HepG2 (cell line): ENCODE data around the gene POLRMT. TPM values are rescaled to one million over a fixed set of nuclear protein-coding genes. Genes with fewer than 3 reads are reported as not detected.

ENCODE experiments used
- ARHGAP35 ChIP-seq: sonication (generic); formaldehyde crosslinking; IDR thresholded peaks from 2 replicates; pipeline ENCODE4 v1.9.0; 2022; ENCODE audit warnings: mild to moderate bottlenecking, inconsistent platforms, moderate library complexity, missing genetic modification reagents, borderline replicate concordance
- BRD4 ChIP-seq: sonication (generic); formaldehyde crosslinking; IDR thresholded peaks from 2 replicates; pipeline ENCODE4 v1.4.0; 2020; ENCODE audit warnings: missing genetic modification reagents
- EHMT2 ChIP-seq: fragments of 200-600 bp; sonication (generic); IDR thresholded peaks from 2 replicates; pipeline ENCODE4 v1.7.0; 2017; ENCODE audit warnings: antibody characterized with exemption, low read depth, low read length, borderline replicate concordance
- HIVEP1 ChIP-seq: sonication (generic); formaldehyde crosslinking; IDR thresholded peaks from 2 replicates; pipeline ENCODE4 v1.4.0; 2020; ENCODE audit warnings: mild to moderate bottlenecking, missing genetic modification reagents
- HOXA9 ChIP-seq: sonication (generic); formaldehyde crosslinking; IDR thresholded peaks from 2 replicates; pipeline ENCODE4 v1.8.1; 2022; ENCODE audit warnings: missing genetic modification reagents, mild to moderate bottlenecking, moderate library complexity, borderline replicate concordance
- KAT8 ChIP-seq: IDR thresholded peaks from 2 replicates; pipeline ENCODE4 v1.6.1; 2016; ENCODE audit warnings: missing genetic modification reagents, missing compliant biosample characterization
- MLLT10 ChIP-seq: sonication (generic); formaldehyde crosslinking; IDR thresholded peaks from 2 replicates; pipeline ENCODE4 v1.4.0; 2020; ENCODE audit warnings: missing genetic modification reagents
- NFIB ChIP-seq: sonication (generic); formaldehyde crosslinking; IDR thresholded peaks from 2 replicates; pipeline ENCODE4 v1.9.0; 2021; ENCODE audit warnings: missing genetic modification reagents, mild to moderate bottlenecking, borderline replicate concordance
- NR2F2 ChIP-seq: IDR thresholded peaks from 2 replicates; pipeline ENCODE4 v1.6.1; 2012; ENCODE audit warnings: low read depth, inconsistent platforms, borderline replicate concordance
- NR3C1 ChIP-seq: sonication (generic); formaldehyde crosslinking; IDR thresholded peaks from 2 replicates; pipeline ENCODE4 v1.4.0; 2020; ENCODE audit warnings: missing genetic modification reagents
- SAP130 ChIP-seq: IDR thresholded peaks from 2 replicates; pipeline ENCODE4 v1.6.1; 2016; ENCODE audit warnings: low read depth
- SIN3A ChIP-seq: IDR thresholded peaks from 2 replicates; pipeline ENCODE4 v1.6.1; 2011; ENCODE audit warnings: low read depth, mild to moderate bottlenecking, control low read depth, low read length, borderline replicate concordance
- SUZ12 ChIP-seq: fragments of 150-350 bp; IDR thresholded peaks from 2 replicates; pipeline ENCODE4 v1.6.1; 2014; ENCODE audit warnings: low read depth, low read length
- TARDBP ChIP-seq: sonication (generic); formaldehyde crosslinking; IDR thresholded peaks from 2 replicates; pipeline ENCODE4 v1.8.0; 2022; ENCODE audit warnings: mild to moderate bottlenecking, missing genetic modification reagents
- ZBTB38 ChIP-seq: sonication (generic); formaldehyde crosslinking; IDR thresholded peaks from 2 replicates; pipeline ENCODE4 v1.5.1; 2020; ENCODE audit warnings: mild to moderate bottlenecking, missing genetic modification reagents
- ZEB1 ChIP-seq: IDR thresholded peaks from 2 replicates; pipeline ENCODE4 v1.6.1; 2012; ENCODE audit warnings: mild to moderate bottlenecking, low read depth, inconsistent platforms; ENCODE audit not compliant: insufficient replicate concordance
- ZNF260 ChIP-seq: sonication (generic); formaldehyde crosslinking; IDR thresholded peaks from 2 replicates; pipeline ENCODE4 v1.4.0; 2020; ENCODE audit warnings: missing genetic modification reagents, low read depth, mild to moderate bottlenecking, borderline replicate concordance
- ZNF326 ChIP-seq: sonication (generic); formaldehyde crosslinking; IDR thresholded peaks from 2 replicates; pipeline ENCODE4 v1.4.0; 2020; ENCODE audit warnings: missing genetic modification reagents, borderline replicate concordance
- ZNF546 ChIP-seq: sonication (generic); formaldehyde crosslinking; conservative IDR thresholded peaks from 2 replicates; pipeline ENCODE4 v1.8.1; 2023; ENCODE audit warnings: mild to moderate bottlenecking, missing genetic modification reagents
- ZNF550 ChIP-seq: sonication (generic); formaldehyde crosslinking; IDR thresholded peaks from 2 replicates; pipeline ENCODE4 v1.4.0; 2020; ENCODE audit warnings: mild to moderate bottlenecking, missing genetic modification reagents, borderline replicate concordance
- ZNF562 ChIP-seq: sonication (generic); formaldehyde crosslinking; IDR thresholded peaks from 2 replicates; pipeline ENCODE4 v1.8.0; 2022; ENCODE audit warnings: missing genetic modification reagents, borderline replicate concordance
- ZZZ3 ChIP-seq: sonication (generic); formaldehyde crosslinking; IDR thresholded peaks from 2 replicates; pipeline ENCODE4 v1.4.0; 2020; ENCODE audit warnings: missing genetic modification reagents, mild to moderate bottlenecking, borderline replicate concordance
- polyA plus RNA-seq, 8 experiments: library from polyadenylated mRNA; depleted of rRNA in 3 of 8; stranded (reverse) in 7 of 8; unstranded in 1 of 8; fragments of >200 nt; fragmentation: Illumina TruSeq in 4 of 8; extraction: Trizol in 4 of 8; gene quantifications; 2 replicates each; pipeline versions ENCODE4 v1.2.1 to v1.2.3, GENCODE V29; 2011 to 2016; ENCODE audit warnings: low read depth in 4 of 8, missing spikeins in 1 of 8, mixed read lengths in 1 of 8; ENCODE audit not compliant: insufficient read depth in 1 of 8
- total RNA-seq, 5 experiments: library from RNA; depleted of rRNA; stranded (reverse); fragments of >200 nt; fragmentation: Illumina TruSeq; extraction: Trizol; gene quantifications; 2 replicates each; pipeline ENCODE4 v1.2.3, GENCODE V29; 2016; ENCODE audit warnings: low read depth in 1 of 5
- TF ChIP-seq, protein P1 (sequence below): IDR thresholded peaks from 2 replicates; pipeline ENCODE4 v1.6.1; 2016; ENCODE audit warnings: missing biosample characterization, missing genetic modification reagents, low read depth
- TF ChIP-seq, protein P2 (sequence below): sonication (generic); formaldehyde crosslinking; IDR thresholded peaks from 2 replicates; pipeline ENCODE4 v1.5.0; 2020; ENCODE audit warnings: missing genetic modification reagents
- TF ChIP-seq, protein P3 (sequence below): sonication (generic); formaldehyde crosslinking; IDR thresholded peaks from 2 replicates; pipeline ENCODE4 v1.5.1; 2020; ENCODE audit warnings: missing genetic modification reagents, mild to moderate bottlenecking, borderline replicate concordance
- TF ChIP-seq, protein P4 (sequence below): sonication (generic); formaldehyde crosslinking; IDR thresholded peaks from 2 replicates; pipeline ENCODE4 v1.5.0; 2020; ENCODE audit warnings: missing genetic modification reagents

The POLRMT gene
- total and polyA plus RNA-seq, 2 of the 13 experiments (the other 11 are each of a cell fraction or from before 2014, with no cell fraction given): 78.0 to 101 TPM

DNA sequence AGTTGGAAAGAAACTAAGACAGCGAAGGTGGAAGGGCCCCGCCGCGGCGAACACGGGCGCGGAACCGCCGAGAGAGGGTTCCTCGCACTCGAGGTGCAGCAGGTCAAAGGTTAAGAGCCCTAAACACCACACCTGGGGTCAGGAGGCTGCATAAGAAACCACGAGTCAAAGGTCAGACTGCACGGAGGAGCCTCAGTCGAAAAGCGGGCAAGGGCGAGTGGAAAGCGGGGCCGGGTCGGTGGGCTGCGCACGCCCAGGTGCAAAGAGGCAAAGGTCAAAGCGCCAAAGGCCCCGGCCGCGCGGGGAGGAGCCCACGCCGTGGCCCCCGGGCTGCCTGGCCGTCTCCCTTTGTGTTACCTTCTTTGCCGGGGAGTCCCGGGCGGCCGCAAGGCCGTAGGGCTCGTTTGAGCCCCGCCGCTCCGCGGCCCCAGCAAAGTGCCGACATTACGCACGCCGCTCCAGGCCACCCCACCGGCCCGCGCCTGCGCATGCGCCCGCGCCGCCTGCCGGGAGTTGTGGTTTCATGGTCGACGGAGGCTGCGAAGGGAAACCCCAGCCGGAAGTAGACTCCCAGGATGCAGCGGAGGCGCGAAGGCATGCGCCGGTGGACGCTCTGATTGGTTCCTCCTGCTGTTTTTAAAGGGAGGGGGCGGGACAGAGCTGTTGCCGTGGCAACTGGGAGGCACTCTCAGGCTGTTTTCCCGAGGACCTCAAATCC, at the start of gene POLRMT (continued):
- TF ChIP-seq, protein P1, sequence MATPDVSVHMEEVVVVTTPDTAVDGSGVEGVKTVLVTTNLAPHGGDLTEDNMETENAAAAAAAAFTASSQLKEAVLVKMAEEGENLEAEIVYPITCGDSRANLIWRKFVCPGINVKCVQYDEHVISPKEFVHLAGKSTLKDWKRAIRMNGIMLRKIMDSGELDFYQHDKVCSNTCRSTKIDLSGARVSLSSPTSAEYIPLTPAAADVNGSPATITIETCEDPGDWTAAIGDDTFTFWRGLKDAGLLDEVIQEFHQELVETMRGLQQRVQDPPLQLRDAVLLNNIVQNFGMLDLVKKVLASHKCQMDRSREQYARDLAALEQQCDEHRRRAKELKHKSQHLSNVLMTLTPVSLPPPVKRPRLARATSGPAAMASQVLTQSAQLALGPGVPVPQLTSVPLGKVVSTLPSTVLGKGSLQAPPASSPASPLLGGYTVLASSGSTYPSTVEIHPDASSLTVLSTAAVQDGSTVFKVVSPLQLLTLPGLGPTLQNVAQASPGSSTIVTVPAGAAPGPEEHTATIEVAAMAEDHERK (CRISPR knock-in tag): no peak
- TF ChIP-seq SUZ12 (peak; percentile 77), ZBTB38 (no peak), MLLT10 (CRISPR knock-in tag) (no peak), ZEB1 (no peak), ZZZ3 (CRISPR knock-in tag) (no peak), KAT8 (CRISPR knock-in tag) (peak; percentile 59), BRD4 (0 out of 2 replicates have a peak, but pooled peaks have one; percentile 49), SIN3A (peak; percentile 80; the same call in 1 of the 2 replicates), SAP130 (CRISPR knock-in tag) (peak; percentile 90), TARDBP (no peak), ZNF546 (no peak), HIVEP1 (CRISPR knock-in tag) (peak; percentile 83), ZNF260 (CRISPR knock-in tag) (no peak), NR3C1 (CRISPR knock-in tag) (no peak), ZNF550 (no peak), NR2F2 (peak; percentile 49; the same call in 1 of the 2 replicates), NFIB (CRISPR knock-in tag) (no peak), EHMT2 (no peak), HOXA9 (CRISPR knock-in tag) (no peak), ZNF326 (no peak), ZNF562 (CRISPR knock-in tag) (no peak), ARHGAP35 (CRISPR knock-in tag) (no peak)
- TF ChIP-seq, protein P2, sequence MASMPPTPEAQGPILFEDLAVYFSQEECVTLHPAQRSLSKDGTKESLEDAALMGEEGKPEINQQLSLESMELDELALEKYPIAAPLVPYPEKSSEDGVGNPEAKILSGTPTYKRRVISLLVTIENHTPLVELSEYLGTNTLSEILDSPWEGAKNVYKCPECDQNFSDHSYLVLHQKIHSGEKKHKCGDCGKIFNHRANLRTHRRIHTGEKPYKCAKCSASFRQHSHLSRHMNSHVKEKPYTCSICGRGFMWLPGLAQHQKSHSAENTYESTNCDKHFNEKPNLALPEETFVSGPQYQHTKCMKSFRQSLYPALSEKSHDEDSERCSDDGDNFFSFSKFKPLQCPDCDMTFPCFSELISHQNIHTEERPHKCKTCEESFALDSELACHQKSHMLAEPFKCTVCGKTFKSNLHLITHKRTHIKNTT (CRISPR knock-in tag): no peak
- TF ChIP-seq, protein P3, sequence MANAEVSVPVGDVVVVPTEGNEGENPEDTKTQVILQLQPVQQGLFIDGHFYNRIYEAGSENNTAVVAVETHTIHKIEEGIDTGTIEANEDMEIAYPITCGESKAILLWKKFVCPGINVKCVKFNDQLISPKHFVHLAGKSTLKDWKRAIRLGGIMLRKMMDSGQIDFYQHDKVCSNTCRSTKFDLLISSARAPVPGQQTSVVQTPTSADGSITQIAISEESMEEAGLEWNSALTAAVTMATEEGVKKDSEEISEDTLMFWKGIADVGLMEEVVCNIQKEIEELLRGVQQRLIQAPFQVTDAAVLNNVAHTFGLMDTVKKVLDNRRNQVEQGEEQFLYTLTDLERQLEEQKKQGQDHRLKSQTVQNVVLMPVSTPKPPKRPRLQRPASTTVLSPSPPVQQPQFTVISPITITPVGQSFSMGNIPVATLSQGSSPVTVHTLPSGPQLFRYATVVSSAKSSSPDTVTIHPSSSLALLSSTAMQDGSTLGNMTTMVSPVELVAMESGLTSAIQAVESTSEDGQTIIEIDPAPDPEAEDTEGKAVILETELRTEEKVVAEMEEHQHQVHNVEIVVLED (CRISPR knock-in tag): peak; percentile 81; the same call in 1 of the 2 replicates
- TF ChIP-seq, protein P4, sequence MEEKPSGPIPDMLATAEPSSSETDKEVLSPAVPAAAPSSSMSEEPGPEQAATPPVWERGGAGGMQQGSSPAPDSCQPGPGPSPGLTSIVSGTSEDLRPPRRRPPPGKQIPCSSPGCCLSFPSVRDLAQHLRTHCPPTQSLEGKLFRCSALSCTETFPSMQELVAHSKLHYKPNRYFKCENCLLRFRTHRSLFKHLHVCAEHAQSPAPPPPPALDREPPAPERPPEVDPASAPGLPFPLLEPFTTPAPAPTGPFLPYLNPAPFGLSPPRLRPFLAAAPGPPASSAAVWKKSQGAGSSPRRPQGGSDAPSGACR (CRISPR knock-in tag): peak; percentile 14; the same call in 1 of the 2 replicates
